ENCODE results near the gene RELN. TPM values are rescaled to one million over a fixed set of nuclear protein-coding genes. Genes with fewer than 3 reads are reported as not detected.

RELN gene
- total RNA-seq, 4 donors from 2014 or later = 16.0 to 52.3 (median 23.6) TPM

DNA sequence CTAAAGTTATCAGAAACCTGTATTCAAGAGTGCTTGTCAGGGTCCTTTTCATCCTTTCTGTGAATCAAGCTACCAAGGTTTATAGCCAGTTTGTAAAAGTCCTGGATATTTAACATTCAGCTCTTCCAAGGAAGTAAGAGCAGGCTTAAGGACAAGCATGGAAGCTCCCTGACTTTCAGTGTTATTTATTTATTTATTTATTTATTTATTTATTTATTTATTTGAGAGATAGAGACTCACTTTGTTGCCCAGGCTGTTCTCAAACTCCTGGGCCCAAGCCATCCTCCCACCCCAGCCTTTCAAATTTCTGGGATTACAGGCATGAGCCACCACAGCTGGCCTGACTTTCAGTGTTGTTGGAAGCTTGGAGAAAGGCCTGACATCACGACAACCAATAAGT is 44.4 kb upstream of the RELN start:
- Histone ChIP-seq H3K27ac (no peak overlapping the region), H3K27me3 (no peaks in the 10 kb centered on the region), H3K36me3 (no peaks in the 10 kb centered on the region), H3K4me1 (no peaks in the 10 kb centered on the region), H3K4me3 (replicated peaks in 1 of 3) (no peak overlapping the region), H3K9me3 (no peaks in the 10 kb centered on the region)
- TF ChIP-seq POLR2A (IDR thresholded peaks at IDR 0.05) = no peak
- TF ChIP-seq, protein P1, sequence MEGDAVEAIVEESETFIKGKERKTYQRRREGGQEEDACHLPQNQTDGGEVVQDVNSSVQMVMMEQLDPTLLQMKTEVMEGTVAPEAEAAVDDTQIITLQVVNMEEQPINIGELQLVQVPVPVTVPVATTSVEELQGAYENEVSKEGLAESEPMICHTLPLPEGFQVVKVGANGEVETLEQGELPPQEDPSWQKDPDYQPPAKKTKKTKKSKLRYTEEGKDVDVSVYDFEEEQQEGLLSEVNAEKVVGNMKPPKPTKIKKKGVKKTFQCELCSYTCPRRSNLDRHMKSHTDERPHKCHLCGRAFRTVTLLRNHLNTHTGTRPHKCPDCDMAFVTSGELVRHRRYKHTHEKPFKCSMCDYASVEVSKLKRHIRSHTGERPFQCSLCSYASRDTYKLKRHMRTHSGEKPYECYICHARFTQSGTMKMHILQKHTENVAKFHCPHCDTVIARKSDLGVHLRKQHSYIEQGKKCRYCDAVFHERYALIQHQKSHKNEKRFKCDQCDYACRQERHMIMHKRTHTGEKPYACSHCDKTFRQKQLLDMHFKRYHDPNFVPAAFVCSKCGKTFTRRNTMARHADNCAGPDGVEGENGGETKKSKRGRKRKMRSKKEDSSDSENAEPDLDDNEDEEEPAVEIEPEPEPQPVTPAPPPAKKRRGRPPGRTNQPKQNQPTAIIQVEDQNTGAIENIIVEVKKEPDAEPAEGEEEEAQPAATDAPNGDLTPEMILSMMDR (IDR thresholded peaks at IDR 0.05) = no peak
- DNase-seq = no peak
- intact Hi-C loops (cut with DNase I) = no loop called here
- WGBS, 2 donors = 88 to 97% methylated on average over 1 of the region's 1 CpG

DNA sequence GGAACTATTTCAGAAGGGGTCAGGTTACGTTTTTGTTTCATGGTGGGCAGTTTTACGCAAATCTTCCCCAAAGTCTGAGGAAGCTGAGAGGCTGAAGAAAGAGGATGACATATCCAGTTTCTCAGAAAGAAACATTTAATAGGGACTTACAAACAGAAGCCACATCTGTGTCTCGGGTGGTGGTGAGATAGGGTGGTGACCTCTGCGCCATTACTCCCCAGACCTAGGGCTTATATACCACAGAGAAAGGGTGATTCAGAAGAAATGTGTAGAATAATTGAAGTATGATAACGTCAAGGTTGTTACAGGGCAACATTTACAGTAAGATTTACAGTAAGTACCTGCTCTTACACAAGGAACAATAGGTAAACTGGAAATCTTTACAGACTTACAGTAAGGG is 43.0 kb upstream of the RELN start:
- H3K4me3 ChIP-seq (replicated peaks in 1 of 3) = no peak overlapping the region
- H3K27ac ChIP-seq = no peak overlapping the region
- intact Hi-C loops (cut with DNase I) = no loop called here
- no peaks in the 10 kb centered on the region for H3K9me3 ChIP-seq
- H3K4me1 ChIP-seq = no peaks in the 10 kb centered on the region
- DNase-seq = no peak
- H3K27me3 ChIP-seq = no peaks in the 10 kb centered on the region
- 79 to 88% methylated on average over 5 of the region's 5 CpGs for WGBS, 2 donors
- H3K36me3 ChIP-seq = no peaks in the 10 kb centered on the region
- TF ChIP-seq, protein P1 (IDR thresholded peaks at IDR 0.05) = no peak
- no peak for TF ChIP-seq POLR2A (IDR thresholded peaks at IDR 0.05)

DNA sequence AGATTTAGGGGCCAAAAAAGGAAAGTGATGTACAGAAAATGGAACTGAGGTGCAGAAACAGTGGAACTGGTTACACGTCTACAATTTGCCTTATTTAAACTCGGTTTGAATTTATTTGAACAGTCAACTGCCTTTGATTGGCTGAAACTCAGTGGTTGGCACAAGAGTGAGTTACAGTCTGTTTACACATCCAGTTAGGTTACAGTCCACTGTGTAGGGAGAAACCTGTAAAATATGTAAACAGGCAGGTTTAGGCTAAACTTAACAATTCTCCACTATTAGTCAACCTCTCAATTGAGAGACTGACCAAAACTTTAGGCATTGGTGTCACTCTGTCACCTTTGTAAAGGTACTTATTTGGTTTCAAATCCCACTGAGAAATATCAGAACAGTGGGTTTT is 40.3 kb upstream of the RELN start:
- 76 to 84% methylated on average over 2 of the region's 2 CpGs for WGBS, 2 donors
- DNase-seq = no peak
- H3K27ac ChIP-seq = no peak overlapping the region
- intact Hi-C loops (cut with DNase I) = no loop called here
- H3K27me3 ChIP-seq = no peaks in the 10 kb centered on the region
- no peaks in the 10 kb centered on the region for H3K9me3 ChIP-seq
- no peak overlapping the region for H3K4me3 ChIP-seq (replicated peaks in 1 of 3)
- no peaks in the 10 kb centered on the region for H3K4me1 ChIP-seq
- TF ChIP-seq POLR2A (IDR thresholded peaks at IDR 0.05) = no peak
- TF ChIP-seq, protein P1 (IDR thresholded peaks at IDR 0.05) = no peak
- no peaks in the 10 kb centered on the region for H3K36me3 ChIP-seq

DNA sequence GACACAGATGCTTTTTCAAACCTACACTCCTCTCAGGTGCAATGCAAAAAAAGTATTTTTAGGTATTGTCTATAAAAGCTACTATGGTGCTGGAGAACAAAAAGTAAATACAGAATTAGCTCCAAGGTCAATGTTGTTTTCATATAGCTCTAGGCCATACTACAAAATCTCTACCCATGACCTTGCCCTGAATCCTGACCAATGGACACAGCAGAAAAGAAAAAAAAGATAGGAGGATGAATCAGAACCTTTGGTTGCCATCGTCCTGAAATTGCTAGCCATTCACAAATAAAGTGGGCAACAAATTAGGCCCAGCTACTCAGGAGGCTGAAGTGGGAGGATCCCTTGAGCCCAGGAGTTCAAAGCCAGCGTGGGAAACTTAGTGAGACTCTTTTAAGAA is 35.2 kb upstream of the RELN start:
- intact Hi-C loops (cut with DNase I) = no loop called here
- Histone ChIP-seq H3K27ac (no peak overlapping the region), H3K4me3 (replicated peaks in 1 of 3) (no peak overlapping the region), H3K4me1 (no peaks in the 10 kb centered on the region), H3K27me3 (no peaks in the 10 kb centered on the region), H3K9me3 (no peaks in the 10 kb centered on the region), H3K36me3 (no peaks in the 10 kb centered on the region)
- 82 to 83% methylated on average over 2 of the region's 2 CpGs for WGBS, 2 donors
- TF ChIP-seq POLR2A (IDR thresholded peaks at IDR 0.05) = no peak
- TF ChIP-seq, protein P1 (IDR thresholded peaks at IDR 0.05) = no peak
- no peak for DNase-seq

DNA sequence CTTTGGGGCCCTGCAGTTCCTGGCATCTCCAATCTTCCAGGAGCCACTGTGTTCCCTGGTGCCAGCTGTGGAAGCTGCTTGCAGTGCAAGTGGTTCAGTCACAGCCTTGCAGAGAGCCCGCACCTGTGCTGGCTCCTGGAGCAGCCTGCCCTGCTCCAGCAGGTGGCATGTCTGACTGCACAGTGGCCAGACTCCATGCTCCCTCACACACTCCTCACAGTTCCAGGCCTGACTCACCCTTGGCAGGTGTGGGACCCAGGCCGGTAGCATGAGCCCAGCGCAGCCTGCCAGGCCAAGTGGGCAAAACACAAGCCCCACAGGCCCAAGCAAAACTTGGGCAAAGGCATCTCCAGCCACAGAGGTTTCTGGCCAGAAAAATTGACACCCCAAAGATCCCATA is 33.6 kb upstream of the RELN start:
- 93 to 100% methylated on average over 2 to 3 of the region's 3 CpGs for WGBS, 2 donors
- no peak for DNase-seq
- Histone ChIP-seq H3K36me3 (no peaks in the 10 kb centered on the region), H3K9me3 (no peaks in the 10 kb centered on the region), H3K27me3 (no peaks in the 10 kb centered on the region), H3K27ac (no peak overlapping the region), H3K4me1 (no peaks in the 10 kb centered on the region), H3K4me3 (replicated peaks in 1 of 3) (no peak overlapping the region)
- TF ChIP-seq POLR2A (IDR thresholded peaks at IDR 0.05) = no peak
- TF ChIP-seq, protein P1 (IDR thresholded peaks at IDR 0.05) = no peak
- intact Hi-C loops (cut with DNase I) = no loop called here

Measured in thyroid gland (tissue), 4 donors.